Parathyroid adenoma (tissue), 2 donors: Measurements from ENCODE around the gene ZBTB8OS.

Experiments
- H2AFZ ChIP-seq: fragments of 300-600 bp; sonication (generic); one replicate; pipeline ENCODE4 v1.7.0; 2017; ENCODE audit warnings: antibody characterized with exemption, mild to moderate bottlenecking
- H3K27ac ChIP-seq: fragments of 300-600 bp; sonication (generic); one replicate; pipeline ENCODE4 v1.7.0; 2017
- H3K27me3 ChIP-seq: fragments of 300-600 bp; sonication (generic); one replicate; pipeline ENCODE4 v1.7.0; 2017; ENCODE audit warnings: low read length; ENCODE audit not compliant: control insufficient read depth, insufficient read depth
- H3K36me3 ChIP-seq: fragments of 300-600 bp; sonication (generic); one replicate; pipeline ENCODE4 v1.7.0; 2017; ENCODE audit warnings: low read length; ENCODE audit not compliant: control insufficient read depth, insufficient read depth
- H3K4me1 ChIP-seq: fragments of 300-600 bp; sonication (generic); one replicate; pipeline ENCODE4 v1.7.0; 2017; ENCODE audit warnings: control low read depth
- H3K4me2 ChIP-seq: fragments of 300-600 bp; sonication (generic); one replicate; pipeline ENCODE4 v1.7.0; 2017; ENCODE audit warnings: low read length
- H3K4me3 ChIP-seq: fragments of 300-600 bp; sonication (generic); one replicate; pipeline ENCODE4 v1.7.0; 2017; ENCODE audit warnings: low read depth, low read length
- H3K79me2 ChIP-seq: fragments of 300-600 bp; sonication (generic); one replicate; pipeline ENCODE4 v1.7.0; 2017; ENCODE audit warnings: control low read depth
- H3K9ac ChIP-seq: fragments of 300-600 bp; sonication (generic); one replicate; pipeline ENCODE4 v1.7.0; 2017; ENCODE audit warnings: mild to moderate bottlenecking
- H3K9me3 ChIP-seq: fragments of 300-600 bp; sonication (generic); one replicate; pipeline ENCODE4 v1.7.0; 2017; ENCODE audit warnings: low read length; ENCODE audit not compliant: control insufficient read depth
- TF ChIP-seq, protein P1 (sequence below): fragments of 300-600 bp; sonication (generic); IDR thresholded peaks from one replicate; pipeline ENCODE4 v1.7.0; 2017; ENCODE audit warnings: antibody characterized with exemption, mild to moderate bottlenecking
- donor health status: primary hyperparathyroidism.

The ZBTB8OS gene

DNA sequence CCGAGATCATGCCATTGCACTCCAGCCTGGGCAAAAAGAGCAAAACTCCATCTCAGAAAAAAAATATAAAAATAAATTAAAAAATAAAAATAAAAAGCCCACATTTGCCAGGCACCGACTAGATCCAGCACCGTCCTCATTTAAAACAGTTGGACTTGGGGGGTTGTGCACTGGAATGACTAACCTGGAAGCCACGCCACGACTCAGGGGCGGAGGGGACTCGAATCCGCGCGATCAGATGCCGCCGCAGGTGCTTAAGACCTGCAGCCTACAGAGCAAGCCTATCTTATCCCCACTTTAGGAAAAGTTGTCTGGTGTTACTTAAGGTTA, 38.5 kb downstream of the ZBTB8OS start:
- H3K4me1 ChIP-seq, result no peaks in the 10 kb centered on the region
- no peak overlapping the region for H3K9ac ChIP-seq
- peak overlapping the region; percentile 66 for H3K4me3 ChIP-seq
- no peak overlapping the region for H3K27ac ChIP-seq
- no peaks in the 10 kb centered on the region for H3K9me3 ChIP-seq
- TF ChIP-seq, protein P1, sequence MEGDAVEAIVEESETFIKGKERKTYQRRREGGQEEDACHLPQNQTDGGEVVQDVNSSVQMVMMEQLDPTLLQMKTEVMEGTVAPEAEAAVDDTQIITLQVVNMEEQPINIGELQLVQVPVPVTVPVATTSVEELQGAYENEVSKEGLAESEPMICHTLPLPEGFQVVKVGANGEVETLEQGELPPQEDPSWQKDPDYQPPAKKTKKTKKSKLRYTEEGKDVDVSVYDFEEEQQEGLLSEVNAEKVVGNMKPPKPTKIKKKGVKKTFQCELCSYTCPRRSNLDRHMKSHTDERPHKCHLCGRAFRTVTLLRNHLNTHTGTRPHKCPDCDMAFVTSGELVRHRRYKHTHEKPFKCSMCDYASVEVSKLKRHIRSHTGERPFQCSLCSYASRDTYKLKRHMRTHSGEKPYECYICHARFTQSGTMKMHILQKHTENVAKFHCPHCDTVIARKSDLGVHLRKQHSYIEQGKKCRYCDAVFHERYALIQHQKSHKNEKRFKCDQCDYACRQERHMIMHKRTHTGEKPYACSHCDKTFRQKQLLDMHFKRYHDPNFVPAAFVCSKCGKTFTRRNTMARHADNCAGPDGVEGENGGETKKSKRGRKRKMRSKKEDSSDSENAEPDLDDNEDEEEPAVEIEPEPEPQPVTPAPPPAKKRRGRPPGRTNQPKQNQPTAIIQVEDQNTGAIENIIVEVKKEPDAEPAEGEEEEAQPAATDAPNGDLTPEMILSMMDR, result no peak
- no peaks in the 10 kb centered on the region for H3K36me3 ChIP-seq
- no peaks in the 10 kb centered on the region for H3K79me2 ChIP-seq
- no peaks in the 10 kb centered on the region for H3K27me3 ChIP-seq
- H3K4me2 ChIP-seq, result peak overlapping the region; percentile 97
- peak overlapping the region; percentile 85 for H2AFZ ChIP-seq

DNA sequence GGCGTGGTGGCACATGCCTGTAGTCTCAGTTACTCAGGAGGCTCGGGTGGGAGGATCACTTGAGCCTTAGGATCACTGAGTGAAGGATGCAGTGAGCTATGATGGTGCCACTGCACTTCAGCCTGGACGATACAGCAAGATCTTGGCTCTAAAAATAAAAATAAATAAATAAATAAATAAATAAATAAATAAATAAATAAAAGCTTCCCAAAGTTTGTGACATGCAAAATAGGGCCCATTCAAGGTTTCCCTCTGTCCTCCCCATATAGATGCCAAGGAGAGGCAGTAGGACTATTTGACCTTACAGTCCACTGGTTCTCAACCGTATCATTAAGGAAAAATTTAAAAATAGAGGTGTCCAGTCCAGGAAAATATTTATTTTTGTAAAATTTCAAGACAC, 41.2 kb downstream of the ZBTB8OS start:
- Histone ChIP-seq H3K27ac (no peak overlapping the region), H3K9ac (no peak overlapping the region), H2AFZ (no peak overlapping the region), H3K36me3 (no peaks in the 10 kb centered on the region), H3K4me3 (no peak overlapping the region), H3K4me1 (no peaks in the 10 kb centered on the region), H3K9me3 (no peaks in the 10 kb centered on the region), H3K27me3 (no peaks in the 10 kb centered on the region), H3K4me2 (no peak overlapping the region), H3K79me2 (no peaks in the 10 kb centered on the region)
- TF ChIP-seq, protein P1, result no peak

DNA sequence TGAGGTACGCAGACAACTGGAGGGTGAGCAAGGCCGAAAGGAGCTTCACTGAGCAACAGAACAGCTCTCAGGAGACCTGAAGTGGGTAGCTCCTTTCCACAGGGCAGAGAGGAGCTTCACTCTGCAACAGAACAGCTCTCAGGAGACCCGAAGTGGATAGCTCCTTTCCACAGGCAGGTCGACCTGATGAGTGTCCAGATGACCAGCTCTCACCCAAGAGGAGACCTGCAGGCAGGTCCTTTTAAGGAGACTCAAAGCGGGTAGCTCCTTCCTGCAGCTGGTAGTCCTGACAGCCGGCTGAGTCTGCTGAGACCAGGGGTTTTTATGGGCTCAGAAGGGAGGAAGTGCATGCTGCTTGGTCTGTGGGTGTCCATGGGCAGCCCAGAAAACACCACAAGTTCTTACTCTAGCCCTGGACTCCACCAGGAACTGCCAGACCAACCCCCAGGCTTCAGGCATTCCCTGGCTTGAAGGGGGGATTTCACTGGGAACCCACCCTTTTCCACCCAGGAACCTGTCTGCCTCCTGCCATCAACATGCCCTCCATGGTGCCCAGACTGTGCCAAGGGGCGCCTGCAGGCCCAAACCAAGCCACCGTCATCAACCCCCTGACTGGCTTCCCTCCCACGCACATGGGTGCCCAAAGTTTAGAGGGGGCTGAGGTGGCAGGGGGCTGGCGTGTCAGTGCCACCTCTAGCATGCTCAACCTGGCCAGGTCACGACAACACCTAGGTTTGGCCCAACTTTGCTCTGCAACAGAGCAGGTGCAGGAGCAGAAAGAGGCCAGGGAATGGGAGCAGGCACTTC, 43.6 kb downstream of the ZBTB8OS start:
- no peaks in the 10 kb centered on the region for H3K36me3 ChIP-seq
- TF ChIP-seq, protein P1, result no peak
- no peak overlapping the region for H3K4me2 ChIP-seq
- H3K27me3 ChIP-seq, result no peaks in the 10 kb centered on the region
- no peak overlapping the region for H3K9ac ChIP-seq
- no peak overlapping the region for H2AFZ ChIP-seq
- no peak overlapping the region for H3K27ac ChIP-seq
- H3K9me3 ChIP-seq, result no peaks in the 10 kb centered on the region
- H3K4me3 ChIP-seq, result no peak overlapping the region
- no peaks in the 10 kb centered on the region for H3K79me2 ChIP-seq
- H3K4me1 ChIP-seq, result no peaks in the 10 kb centered on the region

DNA sequence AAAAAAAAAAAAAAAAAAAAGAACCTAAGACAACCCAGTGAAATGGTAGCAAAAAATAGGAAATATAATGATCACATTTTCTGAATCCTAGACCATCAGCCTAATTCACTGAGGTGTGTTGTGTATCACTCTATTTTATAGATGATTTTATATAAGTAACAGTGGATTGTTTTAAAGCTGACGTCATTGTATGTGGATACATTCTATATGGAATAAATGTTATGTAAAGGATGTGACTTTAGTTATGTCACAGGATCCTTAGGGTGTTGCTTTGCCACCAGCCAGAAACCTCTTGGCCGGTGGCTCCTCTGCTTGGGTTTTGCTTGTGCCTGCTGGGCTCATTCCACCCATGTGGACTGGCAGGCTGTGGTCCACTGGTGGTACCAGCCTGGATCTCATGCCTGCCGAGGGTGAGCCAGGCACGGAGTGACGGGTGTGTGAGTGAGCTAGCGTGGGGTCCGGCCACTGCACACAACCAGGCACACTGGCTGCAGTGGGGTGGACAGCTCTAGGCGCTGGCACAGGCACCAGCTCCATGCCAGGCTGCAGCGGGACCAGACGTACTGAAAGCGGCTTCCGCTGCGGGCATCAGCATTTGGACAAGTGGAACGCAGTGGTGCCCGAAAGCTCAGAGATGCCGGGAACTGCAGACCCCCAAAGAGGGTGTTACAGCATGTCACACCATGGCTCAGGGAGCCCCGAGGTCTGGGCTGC, 44.5 kb downstream of the ZBTB8OS start:
- Histone ChIP-seq H3K36me3 (no peaks in the 10 kb centered on the region), H2AFZ (no peak overlapping the region), H3K4me3 (no peak overlapping the region), H3K9ac (no peak overlapping the region), H3K27me3 (no peaks in the 10 kb centered on the region), H3K4me2 (no peak overlapping the region), H3K4me1 (no peaks in the 10 kb centered on the region), H3K79me2 (no peaks in the 10 kb centered on the region), H3K9me3 (no peaks in the 10 kb centered on the region), H3K27ac (no peak overlapping the region)
- TF ChIP-seq, protein P1, result no peak
